C4-2B (cell line): Measurements from ENCODE around the gene TBRG1.

Experiments used
- CTCF ChIP-seq: fragments of 450-650 bp; conservative IDR thresholded peaks from 2 replicates; pipeline ENCODE4 v1.5.1; 2017; ENCODE audit warnings: mild to moderate bottlenecking
- ZFX ChIP-seq: fragments of 450-650 bp; IDR thresholded peaks from 2 replicates; pipeline ENCODE4 v1.6.1; 2017

- no peak for TF ChIP-seq CTCF
- no peak for TF ChIP-seq ZFX
Measured at GRCh38 chr11:124595302-124595701, 27.4 kb upstream of the TBRG1 start.
